IPS-18a (cell line): ENCODE results near the gene TMCC1.
"Not testable (repeated sequence)": the region's sequence is repeated elsewhere in the genome, so short reads cannot be mapped to it uniquely, and the experiment has no call there.

ENCODE experiments used
- H3K27ac ChIP-seq: one replicate; pipeline ENCODE4 v1.5.1; 2013; ENCODE audit warnings: low read length
- H3K27me3 ChIP-seq: one replicate; pipeline ENCODE4 v1.6.1; 2013; ENCODE audit warnings: mild to moderate bottlenecking, low read length; ENCODE audit not compliant: control insufficient read depth, insufficient read depth
- H3K36me3 ChIP-seq: one replicate; pipeline ENCODE4 v1.6.1; 2013; ENCODE audit warnings: low read depth, low read length; ENCODE audit not compliant: control insufficient read depth
- H3K4me1 ChIP-seq: one replicate; pipeline ENCODE4 v1.6.1; 2013; ENCODE audit warnings: low read depth, low read length; ENCODE audit not compliant: control insufficient read depth
- H3K4me3 ChIP-seq: one replicate; pipeline ENCODE4 v1.5.1; 2013; ENCODE audit warnings: low read length
- H3K9ac ChIP-seq: one replicate; pipeline ENCODE4 v1.6.1; 2013; ENCODE audit warnings: mild to moderate bottlenecking, low read length, moderate library complexity
- H3K9me3 ChIP-seq: one replicate; pipeline ENCODE4 v1.6.1; 2013; ENCODE audit warnings: low read depth, low read length; ENCODE audit not compliant: control insufficient read depth

Gene TMCC1

DNA sequence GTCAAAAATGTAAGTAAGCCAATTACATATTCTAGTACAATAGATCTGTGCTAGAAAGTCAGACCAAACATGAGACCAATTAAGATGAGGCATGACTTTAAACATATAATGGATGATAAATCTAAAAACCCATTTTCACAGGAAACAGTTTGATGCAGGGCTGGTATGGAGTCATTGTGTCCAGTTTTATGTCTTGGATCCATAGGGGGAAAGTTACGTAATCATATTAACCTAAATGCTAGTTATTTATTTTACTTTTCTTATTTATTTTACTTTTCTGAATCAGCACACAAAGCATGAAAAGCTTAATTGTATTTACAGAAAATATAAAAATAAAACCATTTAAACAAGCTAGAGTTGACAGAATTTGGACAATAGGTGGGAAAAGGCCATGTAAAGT lies 26.3 kb upstream of the TMCC1 start:
- Histone ChIP-seq H3K4me3 (no peak overlapping the region), H3K27me3 (no peaks in the 10 kb centered on the region), H3K9ac (no peak overlapping the region), H3K27ac (no peak overlapping the region), H3K9me3 (peaks cover 4% of the 10 kb centered on the region), H3K4me1 (no peaks in the 10 kb centered on the region), H3K36me3 (no peaks in the 10 kb centered on the region)

- Histone ChIP-seq H3K27me3 (no peaks in the 10 kb centered on the region), H3K4me1 (no peaks in the 10 kb centered on the region), H3K36me3 (no peaks in the 10 kb centered on the region), H3K9me3 (peaks cover 4% of the 10 kb centered on the region), H3K9ac (no peak overlapping the region), H3K4me3 (no peak overlapping the region), H3K27ac (no peak overlapping the region)
Observed at GRCh38 chr3:129919357-129919756, 25.8 kb upstream of the TMCC1 start.

DNA sequence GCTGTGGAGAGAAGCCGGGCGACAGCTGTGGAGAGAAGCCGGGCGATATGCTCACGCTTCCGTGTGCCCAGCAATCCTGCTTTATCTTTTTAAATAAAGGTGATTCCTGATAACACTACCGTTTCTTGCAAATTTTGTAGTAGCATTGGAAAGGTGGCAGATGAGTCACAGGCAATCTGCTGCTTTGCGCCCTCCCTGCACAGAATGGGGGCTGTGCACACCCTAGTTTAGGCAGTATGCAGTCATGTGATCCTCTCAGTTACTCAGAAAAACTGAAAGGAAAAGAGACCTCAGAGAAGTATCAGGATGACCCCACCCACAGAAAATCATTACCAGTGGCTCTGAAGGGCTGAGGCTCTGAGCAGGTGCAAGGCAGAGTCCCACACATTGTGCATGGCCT lies 24.9 kb upstream of the TMCC1 start:
- Histone ChIP-seq H3K27me3 (no peaks in the 10 kb centered on the region), H3K36me3 (no peaks in the 10 kb centered on the region), H3K27ac (no peak overlapping the region), H3K4me1 (no peaks in the 10 kb centered on the region), H3K9me3 (peaks cover 4% of the 10 kb centered on the region), H3K4me3 (no peak overlapping the region), H3K9ac (no peak overlapping the region)

GRCh38 chr3:129917423-129918007 lies 24.0 kb upstream of the TMCC1 start:
- no peaks in the 10 kb centered on the region for H3K36me3 ChIP-seq
- no peak overlapping the region for H3K9ac ChIP-seq
- H3K27ac ChIP-seq: no peak overlapping the region
- H3K4me3 ChIP-seq: no peak overlapping the region
- peaks cover 4% of the 10 kb centered on the region for H3K9me3 ChIP-seq
- no peaks in the 10 kb centered on the region for H3K4me1 ChIP-seq
- H3K27me3 ChIP-seq: no peaks in the 10 kb centered on the region

GRCh38 chr3:129913618-129914017 lies 20.1 kb upstream of the TMCC1 start:
- Histone ChIP-seq H3K4me3 (no peak overlapping the region), H3K36me3 (no peaks in the 10 kb centered on the region), H3K9ac (no peak overlapping the region), H3K27me3 (no peaks in the 10 kb centered on the region), H3K4me1 (no peaks in the 10 kb centered on the region), H3K27ac (no peak overlapping the region), H3K9me3 (peaks cover 4% of the 10 kb centered on the region)

DNA sequence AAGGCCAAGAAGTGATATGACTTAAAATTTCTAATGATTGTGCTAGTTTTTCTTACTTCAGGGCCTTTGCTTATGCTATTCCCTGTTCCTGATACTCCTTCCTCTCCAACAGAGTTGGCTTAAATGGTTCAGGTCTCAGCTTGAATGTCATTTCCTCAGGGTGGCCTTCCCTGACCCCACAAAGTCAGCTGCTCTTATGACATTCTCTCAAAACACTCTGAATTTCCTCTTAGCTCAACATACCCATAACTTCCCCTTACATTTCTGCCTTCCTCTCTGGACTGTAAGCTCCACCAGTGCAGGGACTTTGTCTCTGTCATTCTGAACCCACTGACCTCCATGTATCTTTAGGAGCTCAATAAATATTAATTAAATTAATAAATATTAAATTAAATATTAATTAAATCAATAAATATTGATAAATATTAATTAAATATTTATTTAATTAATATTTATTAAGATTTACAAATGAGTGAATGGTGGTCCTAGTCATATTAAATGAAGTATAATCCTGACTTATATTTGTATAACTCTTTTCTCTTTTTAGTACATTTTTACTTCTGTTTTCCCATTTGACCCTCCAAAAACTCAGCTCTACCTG lies 17.9 kb upstream of the TMCC1 start:
- no peak overlapping the region for H3K27ac ChIP-seq
- peaks cover 9% of the 10 kb centered on the region for H3K9me3 ChIP-seq
- no peak overlapping the region for H3K9ac ChIP-seq

GRCh38 chr3:129909235-129909634 lies 15.7 kb upstream of the TMCC1 start:
- not testable (repeated sequence) for H3K27me3 ChIP-seq, H3K4me1 ChIP-seq, H3K4me3 ChIP-seq, H3K36me3 ChIP-seq, H3K27ac ChIP-seq, H3K9ac ChIP-seq
- H3K9me3 ChIP-seq: peaks cover 20% of the 10 kb centered on the region

More for the DNA sequence above, 17.9 kb upstream of the TMCC1 start:
- Histone ChIP-seq H3K27me3 (no peaks in the 10 kb centered on the region), H3K4me3 (no peak overlapping the region), H3K36me3 (no peaks in the 10 kb centered on the region), H3K4me1 (no peaks in the 10 kb centered on the region)

DNA sequence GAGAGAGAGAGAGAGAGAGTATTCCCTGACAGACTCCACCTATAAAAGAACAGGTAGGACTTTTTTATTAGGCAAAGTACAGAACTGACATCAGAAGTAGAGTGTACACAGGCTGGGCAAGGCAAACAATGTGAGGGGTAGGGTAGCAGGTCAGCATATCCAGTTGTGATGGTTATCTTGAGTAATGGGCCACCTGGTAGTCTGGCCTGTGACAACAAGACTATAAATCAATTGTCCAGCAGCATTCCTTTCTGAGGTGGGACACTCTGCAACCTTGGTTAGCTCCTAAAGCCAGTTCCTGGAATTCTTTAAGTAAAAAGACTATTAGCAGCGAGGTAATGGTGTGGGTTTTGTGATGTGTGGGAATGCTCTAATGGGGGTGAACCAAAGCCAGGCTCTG lies 14.9 kb upstream of the TMCC1 start:
- no peak overlapping the region for H3K4me3 ChIP-seq
- H3K9ac ChIP-seq: no peak overlapping the region
- no peak overlapping the region for H3K27ac ChIP-seq
- no peaks in the 10 kb centered on the region for H3K4me1 ChIP-seq
- H3K9me3 ChIP-seq: peaks cover 20% of the 10 kb centered on the region
- H3K36me3 ChIP-seq: no peaks in the 10 kb centered on the region
- no peaks in the 10 kb centered on the region for H3K27me3 ChIP-seq

DNA sequence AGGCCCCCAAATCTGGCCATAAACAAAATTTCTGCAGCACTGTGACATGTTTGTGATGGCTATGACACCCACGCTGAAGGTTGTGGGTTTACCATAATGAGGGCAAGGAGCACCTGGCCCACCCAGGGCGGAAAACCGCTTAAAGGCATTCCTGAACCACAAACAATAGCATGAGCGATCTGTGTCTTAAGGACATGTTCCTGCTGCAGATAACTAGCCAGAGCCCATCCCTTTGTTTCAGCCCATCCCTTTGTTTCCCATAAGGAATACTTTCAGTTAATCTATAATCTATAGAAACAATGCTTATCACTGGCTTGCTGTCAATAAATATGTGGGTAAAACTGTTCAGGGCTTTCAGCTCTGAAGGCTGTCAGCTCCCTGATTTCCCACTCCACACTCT lies 7.8 kb upstream of the TMCC1 start:
- not testable (repeated sequence) for H3K27ac ChIP-seq, H3K9ac ChIP-seq, H3K36me3 ChIP-seq, H3K4me3 ChIP-seq, H3K4me1 ChIP-seq, H3K27me3 ChIP-seq
- H3K9me3 ChIP-seq: peaks cover 10% of the 10 kb centered on the region

- Histone ChIP-seq H3K36me3 (no peaks in the 10 kb centered on the region), H3K9me3 (no peaks in the 10 kb centered on the region), H3K4me1 (peaks cover 7% of the 10 kb centered on the region), H3K27me3 (no peaks in the 10 kb centered on the region), H3K9ac (no peak overlapping the region), H3K4me3 (no peak overlapping the region), H3K27ac (no peak overlapping the region)
Observed at GRCh38 chr3:129897026-129897425, 3.5 kb upstream of the TMCC1 start.

DNA sequence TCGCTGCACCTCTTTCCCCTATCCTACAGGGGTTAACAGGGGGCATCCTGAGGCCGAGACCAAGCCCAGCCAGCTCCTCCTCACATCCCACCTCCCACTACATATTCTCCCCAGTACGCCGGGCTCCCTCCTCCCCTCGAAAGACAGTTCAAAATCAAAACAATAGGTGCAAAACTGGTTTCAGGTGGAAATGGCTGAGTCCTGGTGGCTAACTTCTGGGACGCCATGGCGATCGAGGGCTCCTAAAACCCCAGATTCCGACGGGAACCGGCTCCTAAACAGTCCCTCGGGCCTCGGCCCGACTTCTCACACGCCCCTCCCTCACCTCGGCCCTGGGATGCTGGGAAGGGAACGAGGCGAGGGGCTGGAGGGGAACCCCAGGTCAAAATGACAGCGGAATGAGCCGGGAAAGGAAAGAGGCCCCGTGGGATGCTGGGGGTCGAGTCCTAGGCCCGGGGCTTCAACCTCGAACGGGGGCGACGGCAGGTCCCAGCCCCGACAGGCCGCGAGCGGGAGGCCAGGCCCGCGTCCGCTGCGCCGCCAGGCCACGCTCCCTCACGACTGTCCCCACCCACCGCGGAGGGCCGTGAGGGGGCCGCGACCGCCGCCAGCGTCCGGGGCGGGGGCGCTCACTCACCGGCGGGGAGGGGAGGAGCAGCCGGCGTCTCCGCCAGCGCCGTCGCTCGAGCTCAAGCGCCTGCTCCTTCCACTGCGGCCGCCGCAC lies 492 bp downstream of the TMCC1 start:
- Histone ChIP-seq H3K9ac (peak overlapping the region; percentile 79), H3K36me3 (peaks cover 4% of the 10 kb centered on the region), H3K27ac (peak overlapping the region; percentile 54), H3K4me1 (peaks cover 20% of the 10 kb centered on the region), H3K4me3 (peak overlapping the region; percentile 78), H3K9me3 (no peaks in the 10 kb centered on the region), H3K27me3 (no peaks in the 10 kb centered on the region)

DNA sequence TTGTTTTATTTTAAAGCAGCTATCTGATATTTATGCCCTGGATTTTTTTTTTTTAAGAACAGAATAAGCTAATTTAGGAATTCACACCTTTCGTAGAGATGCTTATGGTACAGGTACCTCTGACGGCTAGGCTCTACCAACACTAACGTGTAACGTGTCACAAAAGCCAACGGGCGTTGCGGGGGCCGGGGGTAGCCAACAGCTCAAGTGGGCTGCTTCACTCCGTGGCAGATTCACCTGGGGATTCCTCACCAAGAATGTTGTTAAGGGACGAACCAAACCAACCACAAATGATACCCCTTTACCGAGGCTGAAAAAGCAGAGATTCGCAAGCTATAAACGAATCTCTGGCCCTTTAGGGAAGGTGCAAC lies 1.0 kb downstream of the TMCC1 start:
- no peaks in the 10 kb centered on the region for H3K9me3 ChIP-seq
- H3K4me1 ChIP-seq: peaks cover 20% of the 10 kb centered on the region
- peak overlapping the region; percentile 78 for H3K4me3 ChIP-seq
- H3K36me3 ChIP-seq: peaks cover 4% of the 10 kb centered on the region
- no peaks in the 10 kb centered on the region for H3K27me3 ChIP-seq
- peak overlapping the region; percentile 54 for H3K27ac ChIP-seq
- peak overlapping the region; percentile 79 for H3K9ac ChIP-seq
